Breast epithelium (tissue), 4 donors: ENCODE data around the gene ST6GALNAC3. TPM values are rescaled to one million over a fixed set of nuclear protein-coding genes. Genes with fewer than 3 reads are reported as not detected.

ENCODE experiments used
- DNase-seq, 2 donors: peaks; one replicate each; pipeline ENCODE4 v3.0.0-alpha.2; 2019; ENCODE audit warnings: low spot score in 2 of 2
- H3K27ac ChIP-seq, 2 donors: fragments of 200-600 bp; sonication (generic) in 1 of 2; one replicate each; pipeline ENCODE4 v1.5.1; 2016 to 2019; ENCODE audit warnings: mild to moderate bottlenecking in 1 of 2
- H3K27me3 ChIP-seq, 2 donors: fragments of 200-600 bp; sonication (generic) in 1 of 2; one replicate each; pipeline versions ENCODE4 v1.5.1 to v1.6.0; 2017 to 2019; ENCODE audit warnings: control low read depth in 1 of 2, mild to moderate bottlenecking in 1 of 2
- H3K36me3 ChIP-seq: fragments of 200-600 bp; one replicate; pipeline ENCODE4 v1.5.1; 2019
- H3K4me1 ChIP-seq, 2 donors: fragments of 200-600 bp; sonication (generic); one replicate each; pipeline ENCODE4 v1.5.1; 2016 to 2019; ENCODE audit warnings: control low read depth in 1 of 2
- H3K4me3 ChIP-seq, 3 donors: fragments of 200-600 bp; sonication (generic); 1 replicate in 2 of 3; 2 replicates in 1 of 3; pipeline ENCODE4 v1.5.1; 2016 to 2019; ENCODE audit warnings: mild to moderate bottlenecking in 3 of 3, moderate library complexity in 2 of 3
- H3K9me3 ChIP-seq, 2 donors: fragments of 200-600 bp; sonication (generic) in 1 of 2; one replicate each; pipeline ENCODE4 v1.5.1; 2016 to 2019; ENCODE audit warnings: control low read depth in 1 of 2
- CTCF ChIP-seq, 3 donors: fragments of 450-650 bp; IDR thresholded peaks; one replicate each; pipeline ENCODE4 v1.5.1; 2016 to 2017; ENCODE audit warnings: antibody characterized with exemption in 3 of 3, mild to moderate bottlenecking in 3 of 3, moderate library complexity in 3 of 3
- POLR2A ChIP-seq: fragments of 450-650 bp; IDR thresholded peaks from one replicate; pipeline ENCODE4 v1.6.1; 2016; ENCODE audit warnings: antibody characterized with exemption, mild to moderate bottlenecking, moderate library complexity
- POLR2AphosphoS5 ChIP-seq, 3 donors: sonication (generic); formaldehyde crosslinking; IDR thresholded peaks; one replicate each; pipeline ENCODE4 v1.6.1; 2017; ENCODE audit warnings: antibody characterized with exemption in 3 of 3
- intact Hi-C: fragments of 100-400 bp; cut with DNase I; formaldehyde crosslinking; loops from one replicate; pipeline ENCODE4 v1.15.1; 2023; ENCODE audit warnings: low total_unique reads
- total RNA-seq, 3 donors: library from RNA; depleted of rRNA; stranded (reverse); fragments of >200 nt; gene quantifications; one replicate each; pipeline ENCODE4 v1.1.0, GENCODE V29; 2016

ST6GALNAC3 gene
- total RNA-seq, 3 donors from 2014 or later = 4.1 to 14.4 (median 8.5) TPM

GRCh38 chr1:76256289-76257223, 182.0 kb downstream of the ST6GALNAC3 start:
- TF ChIP-seq CTCF (IDR thresholded peaks at IDR 0.05) (no peak), POLR2A (no peak), POLR2AphosphoS5 (IDR thresholded peaks at IDR 0.05) (no peak)
- H3K9me3 ChIP-seq = no peaks in the 10 kb centered on the region
- DNase-seq = no peak
- no peaks in the 10 kb centered on the region for H3K27me3 ChIP-seq
- H3K4me1 ChIP-seq = no peaks in the 10 kb centered on the region
- intact Hi-C loops = no loop called here
- H3K36me3 ChIP-seq = no peaks in the 10 kb centered on the region
- H3K4me3 ChIP-seq = no peak overlapping the region
- no peak overlapping the region for H3K27ac ChIP-seq

- Histone ChIP-seq H3K9me3 (no peaks in the 10 kb centered on the region), H3K36me3 (no peaks in the 10 kb centered on the region), H3K27ac (no peak overlapping the region), H3K4me1 (no peaks in the 10 kb centered on the region), H3K27me3 (no peaks in the 10 kb centered on the region), H3K4me3 (no peak overlapping the region)
- no peak for TF ChIP-seq POLR2A
- no peak for TF ChIP-seq POLR2AphosphoS5 (IDR thresholded peaks at IDR 0.05)
- TF ChIP-seq CTCF (IDR thresholded peaks at IDR 0.05) = no peak
- DNase-seq = no peak
- intact Hi-C loops = no loop called here
These were observed 183.3 kb downstream of the ST6GALNAC3 start for GRCh38 chr1:76257823-76258222.

- no peaks in the 10 kb centered on the region for H3K36me3 ChIP-seq
- no peaks in the 10 kb centered on the region for H3K9me3 ChIP-seq
- intact Hi-C loops = no loop called here
- no peaks in the 10 kb centered on the region for H3K27me3 ChIP-seq
- DNase-seq = no peak
- no peak overlapping the region for H3K4me3 ChIP-seq
- no peaks in the 10 kb centered on the region for H3K4me1 ChIP-seq
- H3K27ac ChIP-seq = no peak overlapping the region
- no peak for TF ChIP-seq POLR2A
- no peak for TF ChIP-seq POLR2AphosphoS5 (IDR thresholded peaks at IDR 0.05)
- no peak for TF ChIP-seq CTCF (IDR thresholded peaks at IDR 0.05)
These were observed 184.7 kb downstream of the ST6GALNAC3 start for GRCh38 chr1:76259270-76259669.

- intact Hi-C loops = no loop called here
- H3K4me1 ChIP-seq = no peaks in the 10 kb centered on the region
- no peak for TF ChIP-seq POLR2A
- TF ChIP-seq POLR2AphosphoS5 (IDR thresholded peaks at IDR 0.05) = no peak
- TF ChIP-seq CTCF (IDR thresholded peaks at IDR 0.05) = no peak
These were observed 185.7 kb downstream of the ST6GALNAC3 start for GRCh38 chr1:76260279-76260678.

GRCh38 chr1:76262601-76263000, 188.1 kb downstream of the ST6GALNAC3 start:
- intact Hi-C loops = no loop called here
- Histone ChIP-seq H3K4me3 (no peak overlapping the region), H3K36me3 (no peaks in the 10 kb centered on the region), H3K4me1 (no peaks in the 10 kb centered on the region), H3K9me3 (no peaks in the 10 kb centered on the region), H3K27ac (no peak overlapping the region), H3K27me3 (no peaks in the 10 kb centered on the region)
- TF ChIP-seq CTCF (IDR thresholded peaks at IDR 0.05) = no peak
- TF ChIP-seq POLR2AphosphoS5 (IDR thresholded peaks at IDR 0.05) = no peak
- TF ChIP-seq POLR2A = no peak
- DNase-seq = no peak

More at GRCh38 chr1:76260279-76260678, 185.7 kb downstream of the ST6GALNAC3 start:
- H3K4me3 ChIP-seq = no peak overlapping the region
- H3K36me3 ChIP-seq = no peaks in the 10 kb centered on the region
- DNase-seq = no peak
- H3K27me3 ChIP-seq = no peaks in the 10 kb centered on the region
- no peaks in the 10 kb centered on the region for H3K9me3 ChIP-seq
- no peak overlapping the region for H3K27ac ChIP-seq
